Right lobe of liver (tissue), 6 donors: Measurements from ENCODE around the gene LAS1L. TPM values are rescaled to one million over a fixed set of nuclear protein-coding genes. Genes with fewer than 3 reads are reported as not detected.
A peak's percentile ranks its signal among the peaks of the same experiment; 100 is the strongest.

Source experiments
- ATAC-seq, 4 donors: fragments of 200-7000 bp; cut with Tn5 transposase; one replicate each; pipeline ENCODE4 v1.9.1; 2020; ENCODE audit warnings: mild to moderate bottlenecking in 4 of 4, moderate library complexity in 4 of 4
- DNase-seq, 3 donors: peaks; one replicate each; pipeline ENCODE4 v3.0.0-alpha.2; 2020
- H3K27ac ChIP-seq, 3 donors: fragments of 200-600 bp; one replicate each; pipeline ENCODE4 v1.8.0; 2022
- H3K27me3 ChIP-seq, 2 donors: fragments of 200-600 bp; one replicate each; pipeline ENCODE4 v1.8.0; 2022
- H3K36me3 ChIP-seq, 4 donors: fragments of 200-600 bp; sonication (generic) in 1 of 4; one replicate each; pipeline versions ENCODE4 v1.5.1 to v1.8.0; 2017 to 2022; ENCODE audit warnings: control low read depth in 1 of 4
- H3K4me1 ChIP-seq, 4 donors: fragments of 200-600 bp; sonication (generic) in 1 of 4; one replicate each; pipeline versions ENCODE4 v1.5.1 to v1.8.0; 2017 to 2022; ENCODE audit warnings: control low read depth in 1 of 4
- H3K4me3 ChIP-seq, 3 donors: fragments of 200-600 bp; one replicate each; pipeline ENCODE4 v1.8.0; 2022
- H3K9me3 ChIP-seq, 4 donors: fragments of 200-600 bp; sonication (generic) in 1 of 4; one replicate each; pipeline versions ENCODE4 v1.5.1 to v1.8.0; 2017 to 2022; ENCODE audit warnings: control low read depth in 1 of 4
- POLR2A ChIP-seq: fragments of 450-650 bp; IDR thresholded peaks from one replicate; pipeline ENCODE4 v1.6.1; 2017; ENCODE audit warnings: antibody characterized with exemption, mild to moderate bottlenecking
- WGBS: methylation state at CpG from one replicate; pipeline ENCODE4 v1.1.6; 2018; ENCODE audit warnings: low coverage, low lambda C conversion rate; ENCODE audit not compliant: insufficient coverage; ENCODE audit errors: missing lambda C conversion rate; 5-methylcytosine and 5-hydroxymethylcytosine counted together
- intact Hi-C, 2 donors: fragments of 100-400 bp; cut with DNase I; formaldehyde crosslinking; loops; one replicate each; pipeline versions ENCODE4 v1.11.2 to v1.14.1; 2022
- total RNA-seq, 6 experiments: library from RNA; depleted of rRNA in 2 of 6; stranded (reverse); fragments of >200 nt in 2 of 6; fragmentation: NEBNext Ultra II Directional in 3 of 6; extraction: Animal tissue kit (Norgen Biotek cat#: 25700) in 3 of 6; gene quantifications; one replicate each; pipeline versions ENCODE4 v1.1.0 to v1.2.4, GENCODE V29; 2016 to 2023
- TF ChIP-seq, protein P1 (sequence below), 4 donors: fragments of 200-600 bp in 3 of 4; fragments of 450-650 bp in 1 of 4; IDR thresholded peaks; one replicate each; pipeline versions ENCODE4 v1.5.1 to v1.8.0; 2016 to 2022; ENCODE audit warnings: antibody characterized with exemption in 4 of 4, mild to moderate bottlenecking in 2 of 4
- donor health status: DM: no; HTN: yes; CAD: no.
- donor health status: DM: no; HTN: no; CAD: no.
- donor health status: DM: no; HTN: no; CAD: no.
- donor health status: DM: no; HTN: yes; CAD: no.
- donor health status: DM: no; HTN: yes; CAD: no.

The LAS1L gene
- total RNA-seq, 6 experiments from 2014 or later: 11.3 to 17.4 (median 14.8) TPM

DNA sequence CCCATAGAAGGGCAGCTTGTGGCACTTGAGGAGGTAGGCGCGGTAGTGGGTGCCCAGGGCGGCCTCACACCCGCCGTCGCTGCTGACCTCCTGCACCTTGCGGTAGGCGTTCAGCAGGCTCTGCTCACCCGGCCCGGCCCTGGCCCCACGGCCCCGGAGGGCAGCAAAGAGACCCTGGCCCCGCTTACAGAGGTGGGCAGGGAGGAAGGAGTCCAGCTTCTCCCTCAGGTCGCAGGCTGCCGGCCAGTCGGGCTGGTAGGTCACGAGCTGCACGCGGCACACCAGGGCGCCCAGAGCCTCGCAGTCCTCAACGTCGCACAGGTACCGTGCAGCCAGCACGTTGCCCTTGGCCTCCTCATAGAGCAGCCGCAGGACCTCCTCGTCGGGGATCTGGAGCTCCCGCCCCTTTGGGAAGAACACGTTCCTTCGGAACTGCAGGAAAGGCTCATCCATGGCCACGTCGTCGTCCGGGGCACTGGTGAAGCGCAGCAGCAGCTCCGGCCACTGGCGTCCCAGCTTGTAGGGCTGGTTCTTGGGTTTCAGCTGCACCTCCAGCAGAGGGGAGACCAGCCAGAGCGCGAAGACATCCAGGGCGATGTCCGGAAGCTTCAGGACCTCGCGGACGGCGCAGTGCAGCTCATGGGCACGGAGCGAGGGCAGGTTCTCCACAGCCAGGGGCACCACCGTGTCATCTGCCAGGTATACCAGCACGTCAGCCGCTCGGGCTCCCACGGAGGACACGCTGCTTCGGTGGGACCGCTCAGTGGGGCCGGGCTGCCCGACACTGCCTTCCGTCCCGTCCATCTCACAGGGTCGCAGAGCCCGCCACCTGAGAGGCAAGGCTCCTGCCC, 17.1 kb upstream of the LAS1L start:
- H3K9me3 ChIP-seq: no peaks in the 10 kb centered on the region
- H3K4me1 ChIP-seq: no peaks in the 10 kb centered on the region
- 81% methylated on average over 9 of the region's 62 CpGs for WGBS
- DNase-seq: no peak
- ATAC-seq: peak in 1 of 4 donors; percentile 31
- no peak overlapping the region for H3K27ac ChIP-seq
- no peaks in the 10 kb centered on the region for H3K27me3 ChIP-seq
- H3K4me3 ChIP-seq: no peak overlapping the region
- no peak for TF ChIP-seq POLR2A
- TF ChIP-seq, protein P1, sequence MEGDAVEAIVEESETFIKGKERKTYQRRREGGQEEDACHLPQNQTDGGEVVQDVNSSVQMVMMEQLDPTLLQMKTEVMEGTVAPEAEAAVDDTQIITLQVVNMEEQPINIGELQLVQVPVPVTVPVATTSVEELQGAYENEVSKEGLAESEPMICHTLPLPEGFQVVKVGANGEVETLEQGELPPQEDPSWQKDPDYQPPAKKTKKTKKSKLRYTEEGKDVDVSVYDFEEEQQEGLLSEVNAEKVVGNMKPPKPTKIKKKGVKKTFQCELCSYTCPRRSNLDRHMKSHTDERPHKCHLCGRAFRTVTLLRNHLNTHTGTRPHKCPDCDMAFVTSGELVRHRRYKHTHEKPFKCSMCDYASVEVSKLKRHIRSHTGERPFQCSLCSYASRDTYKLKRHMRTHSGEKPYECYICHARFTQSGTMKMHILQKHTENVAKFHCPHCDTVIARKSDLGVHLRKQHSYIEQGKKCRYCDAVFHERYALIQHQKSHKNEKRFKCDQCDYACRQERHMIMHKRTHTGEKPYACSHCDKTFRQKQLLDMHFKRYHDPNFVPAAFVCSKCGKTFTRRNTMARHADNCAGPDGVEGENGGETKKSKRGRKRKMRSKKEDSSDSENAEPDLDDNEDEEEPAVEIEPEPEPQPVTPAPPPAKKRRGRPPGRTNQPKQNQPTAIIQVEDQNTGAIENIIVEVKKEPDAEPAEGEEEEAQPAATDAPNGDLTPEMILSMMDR (IDR thresholded peaks at IDR 0.05): no peak
- intact Hi-C loops: no loop called here
- H3K36me3 ChIP-seq: no peaks in the 10 kb centered on the region

DNA sequence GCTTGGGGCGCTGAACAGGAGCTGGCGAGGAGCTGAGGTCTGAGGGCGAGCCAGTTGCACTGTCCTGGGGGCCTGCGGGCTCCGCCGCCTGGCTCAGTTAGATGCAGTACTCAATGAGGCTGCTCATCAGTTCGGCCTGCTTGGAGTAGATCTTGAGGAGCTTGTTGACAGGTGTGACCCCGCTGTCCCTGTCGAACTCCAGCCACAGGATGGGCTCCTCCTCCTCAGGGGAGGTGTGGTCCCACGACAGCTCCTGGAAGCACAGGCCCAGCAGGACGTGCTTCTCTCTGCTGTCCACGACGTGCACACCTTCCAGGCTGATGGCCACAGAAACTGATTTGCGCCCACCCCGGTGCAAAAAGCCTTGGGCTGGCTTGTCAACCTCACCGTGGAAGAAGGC, 16.5 kb upstream of the LAS1L start:
- no peak for DNase-seq
- Histone ChIP-seq H3K9me3 (no peaks in the 10 kb centered on the region), H3K27me3 (no peaks in the 10 kb centered on the region), H3K36me3 (no peaks in the 10 kb centered on the region), H3K4me1 (no peaks in the 10 kb centered on the region), H3K27ac (no peak overlapping the region), H3K4me3 (no peak overlapping the region)
- WGBS: no CpG with 5 or more reads among the region's 16 CpGs
- no peak for TF ChIP-seq POLR2A
- TF ChIP-seq, protein P1 (IDR thresholded peaks at IDR 0.05): no peak
- intact Hi-C loops: no loop called here
- peak in 1 of 4 donors; percentile 22 for ATAC-seq

DNA sequence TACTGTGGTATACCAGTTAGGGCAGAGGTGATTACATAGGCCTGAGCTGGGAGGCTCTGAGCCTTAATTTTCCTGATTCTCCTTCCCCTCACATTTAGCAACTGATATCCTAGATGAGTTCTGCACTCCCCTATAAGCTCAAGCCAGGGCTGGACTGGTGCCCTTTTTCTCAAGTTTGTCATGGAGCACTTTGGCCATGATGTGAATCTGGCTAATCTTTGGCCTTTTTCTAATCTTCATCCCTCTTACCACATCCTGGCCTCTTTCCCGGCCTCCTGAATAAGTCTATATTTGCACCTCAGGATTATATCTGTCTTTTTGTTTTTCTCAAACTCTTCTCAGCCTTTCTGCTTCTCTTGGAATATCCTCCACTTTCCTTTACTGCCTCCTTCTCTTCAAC, 10.9 kb upstream of the LAS1L start:
- ATAC-seq (no peak), DNase-seq (no peak)
- Histone ChIP-seq H3K9me3 (no peaks in the 10 kb centered on the region), H3K4me3 (no peak overlapping the region), H3K27me3 (no peaks in the 10 kb centered on the region), H3K36me3 (no peaks in the 10 kb centered on the region), H3K4me1 (no peaks in the 10 kb centered on the region), H3K27ac (no peak overlapping the region)
- intact Hi-C loops: no loop called here
- TF ChIP-seq, protein P1 (IDR thresholded peaks at IDR 0.05): no peak
- no peak for TF ChIP-seq POLR2A
- 67% methylated on average over 1 of the region's 1 CpG for WGBS

DNA sequence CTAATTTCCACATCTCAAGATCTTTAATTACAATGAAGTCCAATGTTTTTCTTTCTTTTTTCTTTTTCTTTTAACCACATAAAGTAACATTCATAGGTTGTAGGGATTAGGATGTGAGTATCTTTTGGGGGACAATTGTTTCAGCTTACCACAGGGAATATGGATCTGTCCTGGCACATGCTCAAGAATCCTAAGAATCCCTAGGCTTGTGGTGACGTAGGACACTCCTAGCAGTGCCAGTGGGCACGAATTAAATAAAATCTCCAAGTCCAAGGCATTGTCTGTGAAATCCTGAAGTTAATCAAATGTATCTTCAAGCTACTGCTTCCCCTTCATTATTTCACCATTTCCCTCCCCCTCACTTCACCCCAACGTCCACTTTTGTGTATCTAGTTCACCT, 2.6 kb upstream of the LAS1L start:
- H3K9me3 ChIP-seq: no peaks in the 10 kb centered on the region
- H3K27me3 ChIP-seq: no peaks in the 10 kb centered on the region
- ATAC-seq (no peak), DNase-seq (no peak)
- no peak overlapping the region for H3K4me3 ChIP-seq
- TF ChIP-seq POLR2A: no peak
- TF ChIP-seq, protein P1 (IDR thresholded peaks at IDR 0.05): no peak
- WGBS: 13% methylated on average over 3 of the region's 3 CpGs
- peaks cover 0 to 4% (median 0%) of the 10 kb centered on the region in 4 donors for H3K4me1 ChIP-seq
- intact Hi-C loops: no loop called here
- H3K27ac ChIP-seq: no peak overlapping the region
- H3K36me3 ChIP-seq: no peaks in the 10 kb centered on the region
